HG02759 (cell line): ENCODE results near the gene SDK1.
"Not testable (repeated sequence)": the region's sequence is repeated elsewhere in the genome, so short reads cannot be mapped to it uniquely, and the experiment has no call there.

Experiments used
- ATAC-seq: cut with Tn5 transposase; IDR thresholded peaks from one replicate; pipeline ENCODE4 v1.9.1; 2021; ENCODE audit warnings: mild to moderate bottlenecking, moderate library complexity; ENCODE audit not compliant: unreplicated experiment

SDK1 gene

DNA sequence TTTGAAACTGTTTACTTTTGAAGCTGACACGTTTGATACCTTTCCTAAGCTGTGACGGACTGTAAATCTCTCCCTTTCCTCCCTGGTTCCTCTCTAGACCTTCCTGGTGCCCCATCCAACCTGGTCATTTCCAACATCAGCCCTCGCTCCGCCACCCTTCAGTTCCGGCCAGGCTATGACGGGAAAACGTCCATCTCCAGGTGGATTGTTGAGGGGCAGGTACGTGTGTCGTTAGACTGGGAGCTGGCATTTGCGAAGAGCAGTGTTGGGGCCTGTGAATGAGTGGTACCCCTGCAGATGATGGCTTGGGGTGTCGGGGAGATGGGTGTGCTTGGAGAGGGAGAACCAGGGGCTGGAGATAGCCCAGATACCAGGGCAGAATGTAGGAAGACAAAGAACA is 778.3 kb downstream of the SDK1 start:
- no peak for ATAC-seq

DNA sequence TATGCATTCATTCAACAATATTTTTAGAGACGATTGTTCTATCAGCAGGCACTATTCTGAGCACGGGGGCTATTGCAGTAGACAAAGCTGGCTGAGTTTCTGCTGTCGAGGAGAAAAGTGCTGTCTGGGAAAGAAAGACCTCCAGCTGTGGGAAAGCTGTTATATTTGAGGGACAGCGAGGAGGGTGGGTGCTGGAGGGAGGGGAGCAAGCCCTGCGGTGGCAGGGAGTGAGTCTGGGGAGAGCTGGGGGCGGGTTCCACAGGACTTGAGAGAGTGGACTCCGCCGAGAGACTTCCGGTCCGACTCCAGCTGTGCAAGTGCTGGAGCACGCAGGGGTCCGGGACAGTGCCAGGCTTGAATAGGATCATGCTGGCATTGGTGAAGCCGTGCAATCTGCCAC is 778.9 kb downstream of the SDK1 start:
- no peak for ATAC-seq

DNA sequence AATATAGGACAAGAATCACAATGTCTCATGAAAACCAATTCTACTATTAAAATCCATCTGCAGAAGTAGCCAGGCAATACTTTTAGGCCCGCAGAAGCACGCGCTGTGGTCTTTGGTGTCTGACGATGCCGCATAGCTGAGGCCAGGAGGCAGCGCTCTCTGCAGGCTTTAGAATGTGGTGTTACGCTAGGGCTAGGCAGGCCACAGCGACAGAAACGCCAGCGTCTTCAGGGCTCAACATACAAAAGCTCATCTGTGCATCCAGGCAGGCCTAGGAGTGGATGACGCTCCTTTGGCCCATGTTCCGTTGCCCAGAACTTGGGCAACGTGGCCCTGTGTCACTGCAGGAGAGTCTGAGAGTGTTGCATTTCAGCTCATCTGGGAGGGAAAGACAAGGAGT is 779.9 kb downstream of the SDK1 start:
- no peak for ATAC-seq

DNA sequence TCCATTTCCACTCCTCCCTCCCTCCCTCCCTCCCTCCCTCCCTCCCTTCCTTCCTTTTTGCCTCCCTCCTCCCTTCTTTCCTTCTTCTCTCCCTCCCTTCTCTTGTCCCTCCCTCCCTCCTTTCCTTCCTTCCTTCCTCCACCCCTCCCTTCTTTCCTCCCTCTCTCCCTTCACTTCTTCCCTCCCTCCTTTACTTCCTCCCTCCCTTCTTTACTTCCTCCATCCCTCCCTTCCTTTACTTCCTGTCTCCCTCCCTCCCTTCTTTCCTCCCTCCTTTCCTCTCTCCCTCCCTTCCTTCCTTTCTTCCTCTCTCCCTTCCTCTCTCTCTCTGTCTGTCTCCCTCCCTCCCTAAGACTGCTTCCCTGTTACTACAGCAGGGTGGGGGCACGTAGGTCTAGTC is 782.5 kb downstream of the SDK1 start:
- ATAC-seq, result no peak

DNA sequence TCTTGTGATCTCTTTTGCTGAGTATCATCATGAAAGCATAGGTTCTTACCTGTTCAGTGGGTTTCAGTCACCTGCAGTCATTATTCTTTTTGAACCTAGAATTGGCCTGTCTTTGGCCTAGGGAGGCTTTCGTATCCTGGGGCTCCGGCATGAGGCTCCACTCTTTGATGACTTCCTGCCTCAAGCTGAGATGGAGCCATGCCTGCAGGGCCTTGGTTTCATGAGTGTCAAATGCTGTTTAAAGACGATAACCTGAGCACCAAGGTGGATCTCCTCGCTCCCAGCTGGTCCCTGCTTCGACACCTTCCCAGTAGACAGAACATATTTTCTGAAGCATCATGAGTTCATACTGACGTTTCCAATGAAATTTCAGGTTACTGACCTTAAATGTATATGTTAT is 783.2 kb downstream of the SDK1 start:
- no peak for ATAC-seq

DNA sequence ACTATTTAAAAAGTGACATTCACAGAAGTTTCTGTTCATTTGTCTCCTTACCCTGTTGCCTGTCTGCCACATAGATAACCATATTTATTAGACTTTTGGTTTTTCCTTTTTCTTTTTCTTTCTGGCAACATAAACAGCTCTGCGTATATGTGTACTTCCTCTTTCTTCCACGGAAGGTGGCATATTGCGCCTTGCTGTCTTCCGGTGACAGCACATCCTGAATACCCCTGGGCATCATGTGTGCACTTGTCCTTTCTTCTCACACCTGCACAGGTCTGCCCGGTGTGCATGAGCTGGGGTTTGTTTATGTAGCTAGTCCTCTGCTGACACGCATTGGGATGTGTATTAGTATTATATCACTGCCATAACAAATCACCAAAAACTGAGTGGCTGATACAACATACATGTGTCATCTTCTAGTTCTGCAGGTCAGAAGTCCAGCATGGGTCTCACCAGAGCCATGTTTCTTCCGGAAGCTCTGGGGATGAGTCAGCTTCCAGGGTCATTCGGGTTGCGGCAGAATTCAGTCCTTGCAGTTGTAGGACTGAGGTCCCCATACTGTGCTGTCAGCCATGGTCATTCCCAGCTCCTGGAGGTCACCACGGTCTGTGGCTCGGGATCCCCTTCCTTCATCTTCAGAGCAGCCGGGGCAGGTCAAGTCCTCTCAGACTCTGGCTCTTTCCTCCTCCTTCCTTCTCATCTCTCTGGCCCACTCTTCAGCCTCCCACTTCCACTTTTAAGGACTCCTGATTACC is 785.1 kb downstream of the SDK1 start:
- no peak for ATAC-seq

DNA sequence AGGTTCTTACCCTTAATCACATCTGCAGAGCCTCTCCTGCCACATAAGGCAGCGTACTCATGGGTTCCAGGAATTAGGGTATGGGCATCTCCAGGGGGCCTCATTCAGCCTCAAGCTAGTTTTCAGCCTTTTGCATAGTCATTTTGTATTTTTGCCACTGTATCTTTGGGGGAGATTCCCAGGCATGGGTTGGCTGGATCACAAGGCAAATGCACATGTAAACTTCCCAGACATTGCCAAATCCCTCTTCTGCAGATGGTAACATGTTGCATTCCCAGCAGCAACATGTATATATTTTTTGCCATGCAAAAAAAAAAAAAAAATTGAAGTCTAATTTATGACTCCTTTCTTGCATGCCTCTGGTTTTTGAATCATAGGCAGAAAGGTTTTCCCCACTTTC is 785.7 kb downstream of the SDK1 start:
- ATAC-seq, result no peak

DNA sequence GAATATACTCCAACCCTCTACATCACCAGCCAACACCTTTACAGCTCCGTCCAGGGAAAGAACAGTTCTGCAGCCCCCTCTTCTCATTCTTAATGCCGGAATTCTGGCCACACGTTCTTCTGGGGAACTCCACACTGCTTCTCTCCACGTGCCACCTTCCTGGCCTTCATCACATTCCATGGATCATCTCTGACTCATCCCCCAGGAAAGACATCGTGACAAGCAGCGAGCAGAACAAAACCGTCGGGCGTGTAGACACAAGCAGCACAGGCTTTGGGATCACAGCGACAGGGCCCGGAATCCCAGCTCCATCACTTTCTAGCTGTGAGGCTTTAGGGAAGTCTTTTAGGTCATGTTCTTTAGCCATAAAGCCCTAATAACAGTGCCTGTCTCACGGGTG is 790.7 kb downstream of the SDK1 start:
- ATAC-seq, result no peak

DNA sequence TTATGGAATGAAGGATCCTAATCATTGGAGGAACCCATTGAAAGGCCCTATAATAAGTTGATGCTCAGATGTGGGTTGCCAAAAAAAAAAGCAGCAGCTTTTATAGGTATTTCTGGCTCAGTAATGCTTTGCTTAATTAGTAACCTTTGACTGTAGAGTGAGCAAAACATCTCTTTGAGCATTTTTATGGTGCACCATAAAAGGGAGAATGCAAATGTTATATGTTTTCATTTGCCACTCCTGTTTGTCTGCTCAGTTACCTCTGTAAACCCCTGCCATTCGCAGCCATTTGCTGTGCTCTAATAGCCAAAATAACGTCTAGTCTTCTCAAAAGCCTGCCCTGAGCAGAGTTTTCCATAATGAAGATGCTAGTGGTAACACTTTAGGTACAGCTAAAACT is 792.0 kb downstream of the SDK1 start:
- ATAC-seq, result no peak

DNA sequence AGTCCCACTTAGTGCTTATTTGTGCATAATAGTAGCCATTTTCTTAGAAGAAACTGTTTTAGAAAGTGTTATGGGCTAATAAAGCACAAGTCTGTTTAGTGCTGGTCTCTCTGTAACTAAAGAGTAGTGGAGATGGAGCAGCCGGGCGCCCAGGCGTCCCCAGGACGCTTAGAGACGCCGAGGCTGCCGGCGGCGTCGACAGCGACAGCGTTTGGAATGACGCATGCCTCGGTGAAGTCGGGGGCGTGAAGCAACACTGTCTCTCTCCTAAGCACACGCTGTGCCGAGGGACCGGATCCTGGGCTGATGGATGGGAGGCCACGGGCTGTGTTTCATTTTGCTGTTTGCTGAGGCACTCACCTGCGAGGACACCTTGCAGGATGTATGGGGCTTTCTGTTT is 792.4 kb downstream of the SDK1 start:
- no peak for ATAC-seq

DNA sequence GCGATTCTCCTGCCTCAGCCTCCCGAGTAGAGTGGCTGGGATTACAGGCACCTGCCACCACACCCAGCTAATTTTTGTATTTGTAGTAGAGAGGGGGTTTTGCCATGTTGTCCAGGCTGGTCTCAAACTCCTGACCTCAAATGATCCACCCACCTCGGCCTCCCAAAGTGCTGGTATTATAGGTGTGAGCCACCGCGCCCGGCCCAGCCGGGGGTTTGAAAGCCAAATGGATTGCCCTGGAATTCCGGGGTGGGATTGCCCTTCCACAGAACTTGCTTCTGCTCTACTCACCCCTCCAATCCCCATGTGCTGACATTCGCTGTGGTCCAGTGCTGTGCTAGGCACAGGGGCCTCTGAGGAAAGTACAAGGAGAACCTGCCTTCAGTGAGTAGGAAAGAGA is 793.1 kb downstream of the SDK1 start:
- ATAC-seq, result not testable (repeated sequence)

DNA sequence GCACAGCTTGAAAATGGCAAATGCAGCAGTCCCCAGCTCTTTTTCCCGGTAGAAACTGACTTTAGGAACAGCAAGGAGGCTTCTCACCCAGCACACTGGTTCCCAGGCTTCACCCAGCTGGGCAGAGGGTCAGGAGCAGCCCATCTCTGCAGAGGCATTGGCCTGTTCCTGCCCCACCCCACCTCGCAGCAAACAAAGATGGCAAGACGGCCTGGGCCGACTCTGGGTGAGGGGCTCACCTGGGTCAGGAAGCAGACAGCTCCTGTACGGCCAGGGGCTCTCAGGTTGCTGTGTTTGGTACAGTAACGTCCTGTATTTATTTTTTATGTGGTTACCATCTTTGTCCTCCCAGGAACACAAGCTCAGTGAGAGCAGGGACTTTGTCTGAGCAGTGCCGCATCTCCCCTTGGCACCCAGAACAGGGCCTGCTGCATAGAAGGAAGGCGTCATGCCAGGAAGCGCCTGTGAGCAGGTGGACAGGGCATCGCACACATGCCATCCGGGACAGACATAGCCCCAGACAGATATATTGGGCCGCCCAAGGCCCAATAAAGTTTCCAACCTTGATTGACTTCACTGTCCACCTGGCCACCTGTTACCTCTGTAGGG is 796.1 kb downstream of the SDK1 start:
- no peak for ATAC-seq

DNA sequence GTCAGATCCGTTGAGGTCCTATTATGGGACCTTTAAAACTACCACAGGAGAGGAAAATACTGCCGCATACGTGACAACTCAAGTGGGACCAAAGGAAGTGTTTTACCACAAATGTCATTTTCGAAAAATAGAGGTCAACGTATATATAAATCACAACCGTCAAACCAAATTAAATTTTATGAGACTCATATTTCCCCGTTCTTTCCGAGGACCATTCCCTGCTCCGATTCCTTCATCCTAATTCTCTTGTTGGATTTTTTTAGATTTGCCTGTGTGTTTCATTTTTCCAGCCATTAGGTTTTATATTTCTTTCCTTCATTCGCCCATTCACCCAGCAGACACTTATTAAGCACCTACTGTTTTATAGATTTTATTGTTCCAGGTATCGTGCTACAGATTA is 797.1 kb downstream of the SDK1 start:
- ATAC-seq, result no peak

DNA sequence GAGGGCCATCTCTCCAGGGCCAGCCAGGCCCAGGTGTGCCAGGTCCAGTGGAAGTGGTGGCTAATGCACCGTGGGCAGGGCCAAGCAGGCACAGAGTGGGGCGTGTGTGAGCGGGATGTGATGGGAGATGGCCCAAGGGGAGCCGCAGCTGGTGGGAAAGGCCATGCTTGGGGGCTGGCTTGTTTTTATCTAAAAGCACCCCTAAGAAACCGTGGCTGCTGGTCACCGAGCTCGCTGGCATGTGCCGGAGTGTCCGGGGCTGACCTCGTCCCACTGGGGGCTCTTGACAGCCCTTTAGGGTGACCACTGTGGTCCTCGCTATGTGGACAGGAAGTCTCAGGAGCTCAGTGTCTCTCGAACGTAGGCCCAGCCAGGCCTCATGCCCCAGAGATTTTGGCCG is 798.6 kb downstream of the SDK1 start:
- ATAC-seq, result no peak

DNA sequence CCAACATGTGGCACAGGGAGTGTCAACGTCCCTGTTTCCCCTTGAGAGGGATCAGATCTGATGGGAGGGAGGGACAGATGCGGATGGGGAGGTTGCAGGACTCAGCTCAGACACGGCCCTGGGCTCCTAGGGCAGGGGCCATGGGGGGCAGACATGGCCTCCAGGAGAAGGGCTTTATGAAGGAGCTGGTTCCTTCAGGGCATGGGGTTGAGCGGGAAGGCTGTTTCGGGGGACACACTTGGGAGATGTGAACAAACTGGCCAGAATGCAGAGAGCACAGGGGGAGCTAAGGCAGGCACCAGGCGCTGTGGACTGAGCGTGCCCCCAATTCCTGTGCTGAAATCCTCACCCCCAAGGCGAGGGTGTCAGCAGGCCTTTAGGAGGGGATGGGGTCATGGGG is 799.1 kb downstream of the SDK1 start:
- no peak for ATAC-seq

DNA sequence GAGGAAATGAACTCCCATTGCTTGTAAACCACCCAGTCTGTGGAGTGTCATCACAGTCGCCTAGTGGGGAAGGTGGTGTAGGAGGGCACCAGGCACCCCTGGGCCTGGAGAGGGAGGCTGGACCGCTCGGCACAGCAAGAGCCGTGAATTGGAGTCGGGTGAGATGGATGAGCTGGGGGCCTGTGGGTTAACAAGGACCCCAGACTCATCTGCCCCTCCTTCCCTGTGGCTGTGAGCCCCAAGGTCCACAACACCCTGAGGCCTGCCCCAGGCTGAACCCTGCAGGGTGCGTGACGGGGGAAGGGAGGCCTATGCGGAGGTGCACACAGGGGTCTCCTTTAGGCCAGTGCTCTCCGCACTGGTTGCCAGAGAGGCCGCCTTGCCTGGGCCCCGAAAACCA is 799.6 kb downstream of the SDK1 start:
- no peak for ATAC-seq

DNA sequence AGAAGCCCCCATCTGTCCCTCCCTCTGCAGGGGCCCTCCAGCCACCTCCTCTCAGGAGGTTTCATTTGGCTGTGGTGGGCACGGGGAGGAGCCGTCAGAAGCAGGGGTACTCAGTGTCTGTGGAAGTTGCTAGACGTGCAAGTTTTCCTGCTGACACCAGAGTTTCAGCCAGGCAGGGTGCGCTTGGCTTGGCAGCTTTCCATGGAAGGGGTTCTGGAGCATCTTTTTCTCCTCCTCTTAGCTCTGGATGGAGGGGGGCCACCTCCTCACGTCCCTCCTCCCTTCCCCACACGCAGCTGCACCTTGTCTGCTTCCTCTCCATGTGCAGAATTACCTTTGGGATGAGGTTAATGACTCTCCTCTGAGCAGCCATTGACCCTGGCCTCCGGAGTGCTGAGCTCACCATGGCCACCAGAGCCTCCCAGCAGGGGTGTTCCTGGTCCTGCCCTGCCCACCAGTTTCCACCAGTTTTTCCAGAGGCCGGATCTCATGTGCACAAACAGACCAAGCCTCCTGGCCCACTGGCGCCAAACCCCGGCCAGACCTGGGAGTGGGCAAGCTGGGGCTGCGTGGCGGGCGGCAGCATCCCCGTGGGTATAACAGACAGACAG is 801.3 kb downstream of the SDK1 start:
- no peak for ATAC-seq

DNA sequence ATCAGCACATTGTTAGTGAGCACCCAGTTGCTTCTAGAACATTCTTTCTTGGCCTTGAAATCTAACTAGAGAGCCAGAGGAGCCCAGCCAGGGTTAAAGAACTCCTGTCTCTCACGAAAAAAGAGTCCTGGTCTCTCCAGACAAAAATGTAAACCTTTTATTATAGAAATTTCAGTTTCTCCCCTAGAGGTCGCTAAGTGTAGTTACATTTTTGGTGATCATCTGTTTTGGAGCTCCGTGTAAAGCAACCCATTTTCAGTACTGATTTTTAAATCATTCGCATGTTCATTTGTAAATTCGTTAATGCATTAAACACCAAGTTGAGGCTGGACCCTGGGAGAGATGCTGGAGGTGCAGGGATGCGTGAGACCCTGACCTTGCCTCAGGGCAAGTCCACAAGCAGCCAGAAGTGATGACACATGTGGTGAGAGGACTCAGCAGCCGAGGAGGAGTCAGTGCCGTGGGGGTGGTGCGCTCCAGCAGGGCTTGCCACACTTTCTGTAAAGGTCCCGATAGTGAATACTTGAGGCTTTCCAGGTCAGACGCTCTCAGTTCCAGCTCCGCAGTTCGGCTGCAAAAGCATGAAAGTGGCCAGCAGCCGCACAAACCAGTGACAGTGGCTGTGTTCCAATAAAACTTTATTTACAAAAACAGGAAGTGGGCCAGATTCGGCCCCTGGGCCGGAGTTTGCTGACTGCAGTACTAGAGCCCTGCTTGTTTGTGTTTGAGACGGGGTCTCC is 802.5 kb downstream of the SDK1 start:
- ATAC-seq, result no peak

DNA sequence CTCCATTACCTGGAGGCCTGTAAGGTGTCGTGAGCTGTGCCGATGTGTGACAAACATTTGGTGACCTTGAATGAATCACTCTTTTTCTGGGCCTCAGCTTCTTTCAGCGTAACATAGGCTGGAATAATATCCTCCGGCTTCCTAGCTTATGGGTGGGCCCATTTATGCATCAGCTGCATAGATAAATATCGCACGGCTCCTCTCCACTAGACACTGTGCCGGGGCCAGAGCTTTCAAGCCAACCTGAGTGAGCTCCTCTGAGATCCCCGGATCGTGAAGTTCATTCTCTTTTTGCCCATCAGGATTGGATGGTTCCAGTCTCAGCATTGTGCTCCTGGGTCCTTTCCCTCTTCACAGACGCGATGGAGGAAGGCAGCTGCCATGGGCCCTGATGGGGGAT is 806.8 kb downstream of the SDK1 start:
- ATAC-seq, result no peak

DNA sequence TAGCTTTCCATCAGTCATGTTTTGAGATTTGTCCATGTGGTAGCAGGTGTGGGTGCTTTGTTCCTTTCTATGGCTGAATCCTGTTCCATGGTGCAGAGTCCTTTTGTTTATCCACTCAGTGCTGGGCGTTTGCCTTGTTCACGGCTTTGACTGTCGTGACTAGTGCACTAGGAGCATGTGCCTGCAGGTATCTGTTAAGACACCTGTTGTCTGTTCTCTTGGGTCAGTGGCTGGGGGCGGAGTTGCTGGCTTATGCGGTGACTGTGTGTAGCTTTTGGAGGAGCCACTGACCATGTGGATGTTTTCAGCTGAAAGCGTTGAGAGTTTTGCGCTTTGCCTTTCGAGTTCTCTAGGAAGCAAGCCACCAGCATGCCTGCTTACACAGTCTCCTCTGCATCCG is 807.9 kb downstream of the SDK1 start:
- ATAC-seq, result no peak

DNA sequence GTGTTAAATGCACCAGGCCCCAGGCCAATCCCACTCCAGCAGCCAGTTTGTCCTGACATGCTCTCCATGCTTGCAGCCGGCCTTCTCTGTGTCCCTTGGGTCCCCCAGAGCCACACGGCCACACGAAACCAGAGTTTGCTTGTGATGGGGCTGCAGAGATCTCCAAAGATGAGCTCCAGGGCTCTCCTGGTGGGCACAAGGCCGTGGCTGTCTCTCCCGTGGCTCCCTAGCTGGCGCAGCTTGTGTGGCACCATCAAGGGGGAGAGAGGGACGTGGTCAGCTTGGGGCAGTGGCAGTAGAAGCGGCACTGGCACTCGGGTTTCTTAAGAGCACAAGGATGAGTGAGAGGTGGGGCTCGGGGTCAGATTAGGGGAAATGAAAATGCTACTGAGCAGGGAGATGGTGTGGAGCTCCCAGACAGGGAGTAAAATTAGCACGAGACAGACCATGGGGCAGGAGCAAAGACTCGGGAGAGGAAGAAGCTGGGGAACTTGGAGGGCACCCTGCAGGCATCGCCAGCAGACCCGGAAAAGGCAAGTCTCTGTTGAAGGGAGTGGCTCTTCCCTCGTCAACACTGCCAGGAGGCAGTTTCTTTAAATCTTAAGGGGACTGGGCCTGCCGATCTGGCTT is 808.5 kb downstream of the SDK1 start:
- no peak for ATAC-seq
